HEK293T (cell line): Measurements from ENCODE around the gene SPEM3.

ENCODE experiments used
- ARNT ChIP-seq: fragments of 450-650 bp; IDR thresholded peaks from 2 replicates; pipeline ENCODE4 v1.6.1; 2017; ENCODE audit warnings: mild to moderate bottlenecking
- CTBP1 ChIP-seq: fragments of 450-650 bp; IDR thresholded peaks from 2 replicates; pipeline ENCODE4 v1.6.1; 2016; ENCODE audit warnings: borderline replicate concordance
- ELF4 ChIP-seq: fragments of 450-650 bp; IDR thresholded peaks from 2 replicates; pipeline ENCODE4 v1.6.1; 2017; ENCODE audit warnings: antibody characterized with exemption
- FOXA1 ChIP-seq: fragments of 450-650 bp; IDR thresholded peaks from 2 replicates; pipeline ENCODE4 v1.6.1; 2016; ENCODE audit warnings: mild to moderate bottlenecking
- FOXM1 ChIP-seq: fragments of 450-650 bp; IDR thresholded peaks from 2 replicates; pipeline ENCODE4 v1.6.1; 2017; ENCODE audit warnings: mild to moderate bottlenecking, borderline replicate concordance
- HDGF ChIP-seq: fragments of 450-650 bp; IDR thresholded peaks from 2 replicates; pipeline ENCODE4 v1.6.1; 2017; ENCODE audit warnings: antibody characterized with exemption, borderline replicate concordance
- L3MBTL2 ChIP-seq: fragments of 450-650 bp; conservative IDR thresholded peaks from 2 replicates; pipeline ENCODE4 v1.6.1; 2016; ENCODE audit warnings: mild to moderate bottlenecking
- SP1 ChIP-seq: fragments of 450-650 bp; IDR thresholded peaks from 2 replicates; pipeline ENCODE4 v1.6.1; 2017
- SUZ12 ChIP-seq: fragments of 450-650 bp; IDR thresholded peaks from 2 replicates; pipeline ENCODE4 v1.6.1; 2016; ENCODE audit warnings: mild to moderate bottlenecking
- TARDBP ChIP-seq: fragments of 450-650 bp; IDR thresholded peaks from 2 replicates; pipeline ENCODE4 v1.6.1; 2016
- ZNF384 ChIP-seq: fragments of 450-650 bp; IDR thresholded peaks from 2 replicates; pipeline ENCODE4 v1.6.1; 2016
- TF ChIP-seq, protein P1 (sequence below): fragments of 450-650 bp; IDR thresholded peaks from 2 replicates; pipeline ENCODE4 v1.6.1; 2016

DNA sequence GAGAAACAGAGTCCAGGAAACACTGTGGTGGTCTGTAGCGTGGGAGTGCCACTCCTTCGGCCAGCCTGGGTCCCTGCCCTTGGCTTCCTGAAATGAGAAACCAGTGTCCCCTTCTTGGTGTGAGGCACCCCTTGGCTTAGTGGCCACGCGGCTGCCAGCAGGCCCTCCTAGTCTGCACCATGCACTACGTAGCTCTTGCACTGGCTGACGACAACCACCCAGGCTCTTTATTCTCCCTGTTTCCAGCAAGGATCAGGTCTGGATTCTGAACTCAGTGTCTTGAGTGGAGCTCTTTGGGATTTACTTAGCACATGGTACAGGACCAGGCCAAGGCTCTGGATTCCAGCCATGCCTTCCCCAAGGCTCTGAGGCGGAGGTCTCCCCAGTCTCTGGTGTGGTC lies 1.1 kb upstream of the SPEM3 start:
- TF ChIP-seq SP1 (no peak), FOXA1 (no peak), HDGF (no peak), FOXM1 (no peak), ARNT (no peak), L3MBTL2 (no peak), TARDBP (no peak), CTBP1 (no peak), ZNF384 (no peak), ELF4 (no peak), SUZ12 (no peak)
- TF ChIP-seq, protein P1, sequence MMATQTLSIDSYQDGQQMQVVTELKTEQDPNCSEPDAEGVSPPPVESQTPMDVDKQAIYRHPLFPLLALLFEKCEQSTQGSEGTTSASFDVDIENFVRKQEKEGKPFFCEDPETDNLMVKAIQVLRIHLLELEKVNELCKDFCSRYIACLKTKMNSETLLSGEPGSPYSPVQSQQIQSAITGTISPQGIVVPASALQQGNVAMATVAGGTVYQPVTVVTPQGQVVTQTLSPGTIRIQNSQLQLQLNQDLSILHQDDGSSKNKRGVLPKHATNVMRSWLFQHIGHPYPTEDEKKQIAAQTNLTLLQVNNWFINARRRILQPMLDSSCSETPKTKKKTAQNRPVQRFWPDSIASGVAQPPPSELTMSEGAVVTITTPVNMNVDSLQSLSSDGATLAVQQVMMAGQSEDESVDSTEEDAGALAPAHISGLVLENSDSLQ: no peak
